ENCODE data around the gene PDE3A.

DNA sequence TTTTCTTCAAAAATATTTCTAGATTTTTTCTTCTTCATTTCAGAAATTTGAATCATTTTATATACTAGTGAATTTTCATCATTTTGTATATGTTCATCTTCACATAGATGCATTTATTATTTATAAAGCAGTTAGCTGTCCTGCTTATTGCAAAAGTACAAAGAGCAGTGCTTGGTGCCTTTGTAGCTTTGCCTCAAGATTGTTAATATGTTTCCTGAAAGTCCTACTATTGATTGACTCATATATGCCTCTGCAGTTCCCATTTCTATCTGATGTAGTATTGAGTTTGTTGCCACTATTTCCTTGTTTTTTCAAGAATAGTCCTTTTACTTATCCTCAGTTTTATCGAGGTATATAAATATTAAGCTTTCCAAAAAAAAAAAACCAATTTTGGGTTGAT, 89.7 kb downstream of the PDE3A start:
- TF ChIP-seq, protein P1, sequence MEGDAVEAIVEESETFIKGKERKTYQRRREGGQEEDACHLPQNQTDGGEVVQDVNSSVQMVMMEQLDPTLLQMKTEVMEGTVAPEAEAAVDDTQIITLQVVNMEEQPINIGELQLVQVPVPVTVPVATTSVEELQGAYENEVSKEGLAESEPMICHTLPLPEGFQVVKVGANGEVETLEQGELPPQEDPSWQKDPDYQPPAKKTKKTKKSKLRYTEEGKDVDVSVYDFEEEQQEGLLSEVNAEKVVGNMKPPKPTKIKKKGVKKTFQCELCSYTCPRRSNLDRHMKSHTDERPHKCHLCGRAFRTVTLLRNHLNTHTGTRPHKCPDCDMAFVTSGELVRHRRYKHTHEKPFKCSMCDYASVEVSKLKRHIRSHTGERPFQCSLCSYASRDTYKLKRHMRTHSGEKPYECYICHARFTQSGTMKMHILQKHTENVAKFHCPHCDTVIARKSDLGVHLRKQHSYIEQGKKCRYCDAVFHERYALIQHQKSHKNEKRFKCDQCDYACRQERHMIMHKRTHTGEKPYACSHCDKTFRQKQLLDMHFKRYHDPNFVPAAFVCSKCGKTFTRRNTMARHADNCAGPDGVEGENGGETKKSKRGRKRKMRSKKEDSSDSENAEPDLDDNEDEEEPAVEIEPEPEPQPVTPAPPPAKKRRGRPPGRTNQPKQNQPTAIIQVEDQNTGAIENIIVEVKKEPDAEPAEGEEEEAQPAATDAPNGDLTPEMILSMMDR (conservative IDR thresholded peaks at IDR 0.05; ENCODE audit: low read length), result no peak
- no peak for TF ChIP-seq EZH2phosphoT487 (IDR thresholded peaks at IDR 0.05; ENCODE audit: borderline replicate concordance)

Data from Loucy (cell line).